GM18909 (cell line): ENCODE data around the gene NBAS.
"Not testable (repeated sequence)": the region's sequence is repeated elsewhere in the genome, so short reads cannot be mapped to it uniquely, and the experiment has no call there.

Experiments used
- ATAC-seq: cut with Tn5 transposase; IDR thresholded peaks from one replicate; pipeline ENCODE4 v1.9.1; 2021; ENCODE audit warnings: mild to moderate bottlenecking; ENCODE audit not compliant: unreplicated experiment, poor library complexity

The NBAS gene

DNA sequence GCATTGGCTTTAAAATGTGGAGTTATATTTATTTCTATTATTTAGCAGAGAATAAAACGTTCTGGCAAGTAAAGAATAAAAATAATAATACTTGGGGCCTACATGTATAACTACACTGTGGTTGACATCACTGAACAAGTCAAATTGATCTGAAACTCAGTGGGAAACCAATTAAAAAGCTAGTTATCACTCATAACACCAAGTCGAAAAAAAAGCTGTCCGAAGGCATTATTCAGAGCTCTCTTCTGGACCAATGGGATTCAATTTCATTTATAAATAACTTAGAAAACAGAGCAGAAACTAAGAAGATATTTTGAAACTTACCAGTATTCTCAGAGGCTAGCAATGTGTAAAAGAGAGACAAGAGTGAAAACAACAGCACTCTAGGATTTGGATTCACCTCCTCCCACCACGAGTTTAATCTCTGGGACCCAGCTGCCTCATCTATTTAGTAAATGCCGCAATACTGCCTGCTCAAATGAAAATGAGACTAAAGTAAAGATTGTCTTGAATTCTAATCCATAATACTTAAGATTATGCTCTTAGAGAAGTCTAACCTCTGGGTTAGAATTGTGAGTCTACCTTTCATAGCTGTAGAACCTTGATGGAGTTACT lies 128.4 kb downstream of the NBAS start:
- no peak for ATAC-seq

DNA sequence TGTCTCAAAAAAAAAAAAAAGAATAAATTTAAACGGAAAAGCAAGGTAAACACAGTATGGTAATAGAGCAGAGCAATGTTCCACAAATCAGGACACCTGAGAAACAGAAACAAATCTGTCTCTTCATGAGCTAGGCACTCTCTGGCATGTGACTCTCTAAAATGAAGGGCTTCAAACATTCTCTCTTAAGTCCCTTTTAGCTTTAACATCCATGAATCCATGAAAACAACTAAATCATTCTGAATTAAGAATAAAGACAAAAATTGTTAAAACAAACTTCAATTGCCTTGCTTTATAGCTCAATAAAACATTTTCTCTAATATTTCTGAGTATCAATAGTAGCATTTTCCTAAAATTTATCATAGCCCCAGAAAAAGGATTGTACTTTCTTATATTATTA lies 132.1 kb downstream of the NBAS start:
- no peak for ATAC-seq

DNA sequence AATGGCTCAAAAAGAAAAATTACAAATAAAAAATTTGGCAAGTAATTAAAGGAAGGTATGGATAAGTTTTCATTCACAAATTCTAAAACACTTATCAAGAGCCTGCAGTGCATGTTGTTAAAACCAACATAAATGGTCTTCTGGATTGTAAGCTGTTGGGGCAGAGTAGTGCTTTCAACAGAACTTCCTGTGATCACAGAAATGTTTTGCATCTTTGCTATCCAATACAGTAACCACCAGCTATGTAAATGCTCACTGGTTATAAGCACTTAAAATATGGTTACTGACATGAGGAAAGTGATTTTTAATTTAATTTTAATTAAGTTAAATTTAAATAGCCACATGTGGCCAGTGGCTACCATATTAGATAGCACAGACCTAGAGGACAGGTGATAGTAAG lies 133.1 kb downstream of the NBAS start:
- no peak for ATAC-seq

DNA sequence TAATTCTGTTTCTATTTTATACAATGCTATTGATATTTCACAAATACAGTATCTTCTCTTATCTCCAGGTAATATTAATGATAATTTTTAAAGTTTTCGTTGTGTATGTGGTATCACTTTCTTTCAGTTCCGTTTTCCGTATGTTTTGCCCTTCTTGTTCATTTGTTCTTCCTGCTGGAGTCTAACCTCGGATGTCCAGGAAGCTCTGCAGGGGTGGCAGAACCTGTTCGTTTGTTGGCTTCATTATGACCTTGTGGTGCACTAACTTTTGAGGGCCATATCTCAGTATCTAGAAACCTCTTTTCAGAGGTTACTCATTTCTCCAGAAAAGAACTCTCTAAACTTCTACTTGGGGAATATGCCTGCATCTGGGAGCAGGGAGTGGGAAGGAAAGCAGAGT lies 134.5 kb downstream of the NBAS start:
- no peak for ATAC-seq

DNA sequence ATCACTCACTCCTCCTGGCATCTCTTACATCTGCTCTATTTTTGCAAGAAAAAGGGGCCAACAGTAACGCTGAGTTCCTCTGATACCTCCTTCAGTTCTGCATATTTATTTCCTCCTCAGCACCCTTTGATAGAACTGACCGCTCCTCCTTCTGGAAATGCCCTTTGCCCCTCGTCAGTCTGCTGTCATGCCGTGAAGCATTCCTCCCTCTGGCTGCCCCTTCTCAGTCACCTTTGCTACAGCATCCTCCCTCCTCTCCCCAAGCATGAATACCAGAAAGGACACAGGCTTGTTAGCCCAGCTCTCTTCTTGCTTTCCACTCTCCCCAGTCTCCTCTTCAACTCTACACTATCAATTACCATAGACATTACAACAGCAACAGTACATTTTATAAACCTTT lies 135.4 kb downstream of the NBAS start:
- ATAC-seq = no peak

DNA sequence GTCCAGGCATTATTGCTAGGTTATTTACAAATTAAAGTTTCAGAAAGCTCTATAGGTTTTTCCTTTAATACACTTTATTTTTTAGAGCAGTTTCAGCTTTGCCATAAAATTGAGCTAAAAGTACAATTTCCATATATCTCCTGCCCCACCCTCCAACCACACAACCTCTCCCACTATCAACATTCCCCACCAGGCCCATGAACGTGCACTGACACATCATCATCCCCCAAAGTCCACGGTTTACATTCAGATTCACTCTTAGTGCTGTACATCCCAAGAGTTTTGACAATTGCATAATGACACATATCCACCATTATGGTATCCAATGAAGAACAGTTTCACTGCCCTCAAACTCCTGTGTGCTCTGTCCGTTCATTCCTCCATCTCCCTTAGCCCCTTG lies 139.4 kb downstream of the NBAS start:
- ATAC-seq = no peak

DNA sequence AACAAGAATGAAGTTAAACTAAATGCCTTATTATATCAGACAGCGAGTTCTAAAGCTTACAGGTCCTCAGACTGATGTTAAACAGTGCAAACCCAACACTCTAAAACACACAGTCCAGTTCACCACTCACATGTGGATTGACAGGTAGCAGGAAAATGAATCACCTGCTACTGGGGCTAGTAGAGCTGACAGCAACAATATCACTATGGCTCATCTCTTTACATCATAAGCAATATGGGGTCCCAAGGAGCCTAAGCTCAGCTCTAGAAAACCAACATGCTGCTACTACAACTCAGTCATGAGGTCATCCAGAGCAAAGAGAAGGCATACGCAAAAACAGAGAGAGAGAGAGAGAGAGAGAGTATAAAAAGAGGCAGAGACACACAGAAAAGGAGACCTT lies 145.4 kb downstream of the NBAS start:
- ATAC-seq = no peak

DNA sequence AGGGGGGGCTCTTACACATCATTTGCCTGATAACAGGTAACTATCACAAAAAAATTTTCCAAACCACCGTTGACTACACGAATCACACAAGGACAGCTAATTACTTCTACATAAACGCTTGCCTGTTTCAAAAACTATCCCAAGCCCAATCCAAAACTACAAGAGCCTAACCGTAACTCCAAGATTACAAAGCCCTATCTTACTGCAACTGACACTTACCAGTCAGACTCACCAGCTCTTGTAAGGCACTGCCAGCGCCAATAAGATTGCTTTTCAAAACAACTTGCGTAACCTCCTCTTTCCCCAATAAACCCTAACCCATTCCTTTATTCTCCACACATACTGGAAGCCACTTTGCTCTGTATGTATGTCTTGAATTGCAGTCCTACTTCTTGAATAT lies 148.4 kb downstream of the NBAS start:
- ATAC-seq = no peak

DNA sequence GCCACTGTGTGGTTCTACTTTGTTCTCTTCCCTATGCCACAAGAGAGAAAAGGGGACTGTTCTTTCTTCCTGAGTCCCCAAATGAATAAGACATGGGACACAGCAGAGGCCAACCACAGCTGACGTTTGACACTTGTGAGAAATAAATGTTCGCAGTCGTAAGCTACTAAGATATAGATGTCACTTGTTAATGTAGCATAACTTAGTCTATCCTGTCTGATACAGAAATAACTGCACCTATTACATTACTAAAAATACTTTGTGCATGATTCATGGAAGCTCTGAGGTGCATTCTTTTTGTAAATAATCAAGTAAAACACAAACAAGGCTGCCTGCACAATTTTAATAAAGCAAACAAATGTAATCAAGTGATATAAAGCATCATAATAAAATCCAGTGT lies 148.8 kb downstream of the NBAS start:
- ATAC-seq = no peak

DNA sequence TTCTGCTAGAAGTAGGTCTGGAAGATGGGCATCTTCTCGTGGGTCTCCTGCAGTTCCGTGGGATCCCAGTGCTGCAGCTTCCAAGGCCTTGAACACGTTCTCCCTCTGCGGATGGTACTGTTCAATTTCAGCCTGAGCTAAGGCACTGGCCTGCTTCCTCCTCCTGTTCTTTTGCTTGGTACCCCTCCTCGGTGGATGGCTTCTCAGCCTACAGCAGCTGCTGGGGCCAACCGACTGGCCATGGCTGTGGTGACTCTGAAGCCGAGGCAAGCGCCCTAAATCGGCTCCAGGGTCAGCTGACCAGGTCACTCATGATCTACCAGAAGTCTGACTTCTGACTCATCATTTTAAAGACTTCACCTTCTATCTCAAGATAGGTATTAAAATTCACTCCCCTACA lies 150.2 kb downstream of the NBAS start:
- ATAC-seq = no peak

DNA sequence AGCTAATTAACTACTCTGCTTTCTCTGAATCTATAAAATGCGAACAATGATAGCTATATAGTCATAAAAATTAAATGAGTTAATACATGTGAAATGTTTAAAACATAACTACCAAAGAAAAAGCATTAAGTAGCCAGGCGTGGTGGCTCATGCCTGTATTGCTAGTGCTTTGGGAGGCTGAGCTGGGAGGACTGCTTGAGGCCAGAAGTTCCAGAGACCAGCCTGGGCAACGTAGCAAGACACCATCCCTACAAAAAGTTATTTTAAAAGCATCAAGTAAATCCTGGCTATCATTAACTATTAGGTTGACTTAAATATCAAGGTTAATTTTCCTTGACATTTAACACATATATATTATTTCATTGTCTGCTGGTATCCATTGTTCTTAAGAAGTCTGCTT lies 152.4 kb downstream of the NBAS start:
- ATAC-seq = no peak

DNA sequence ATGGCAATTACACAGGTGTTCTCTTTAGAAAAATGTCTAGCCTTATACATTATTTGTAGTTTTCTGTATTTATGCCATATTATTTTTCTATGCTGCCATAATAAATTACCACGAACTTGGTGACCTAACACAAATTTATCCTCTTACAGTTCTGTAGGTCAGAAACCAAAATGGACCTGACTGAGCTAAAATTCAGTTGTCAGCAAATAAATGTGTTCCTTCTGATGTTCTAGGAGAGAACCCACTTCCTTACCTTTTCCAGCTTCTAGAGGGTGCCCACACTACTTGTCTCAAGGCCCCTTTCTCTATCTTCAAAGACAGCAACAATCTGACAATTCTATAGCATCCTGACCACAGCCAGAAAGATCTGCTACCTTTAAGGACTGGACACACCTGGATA lies 153.5 kb downstream of the NBAS start:
- no peak for ATAC-seq

DNA sequence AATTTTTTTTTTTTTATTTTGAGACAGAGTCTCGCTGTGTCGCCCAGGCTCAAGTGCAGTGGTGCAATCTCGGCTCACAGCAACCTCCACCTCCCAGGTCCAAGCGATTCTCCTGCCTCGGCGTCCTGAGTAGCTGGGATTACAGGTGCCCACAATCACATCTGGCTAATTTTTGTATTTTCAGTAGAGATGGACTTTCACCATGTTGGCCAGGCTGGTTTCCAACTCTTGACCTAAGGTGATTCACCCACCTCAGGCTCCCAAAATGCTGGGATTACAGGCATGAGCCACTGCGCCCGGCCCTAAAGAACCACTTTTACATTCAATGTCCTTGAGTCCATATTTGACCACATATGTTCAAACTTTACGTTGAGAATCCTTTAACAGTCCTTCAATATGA lies 156.6 kb downstream of the NBAS start:
- not testable (repeated sequence) for ATAC-seq

DNA sequence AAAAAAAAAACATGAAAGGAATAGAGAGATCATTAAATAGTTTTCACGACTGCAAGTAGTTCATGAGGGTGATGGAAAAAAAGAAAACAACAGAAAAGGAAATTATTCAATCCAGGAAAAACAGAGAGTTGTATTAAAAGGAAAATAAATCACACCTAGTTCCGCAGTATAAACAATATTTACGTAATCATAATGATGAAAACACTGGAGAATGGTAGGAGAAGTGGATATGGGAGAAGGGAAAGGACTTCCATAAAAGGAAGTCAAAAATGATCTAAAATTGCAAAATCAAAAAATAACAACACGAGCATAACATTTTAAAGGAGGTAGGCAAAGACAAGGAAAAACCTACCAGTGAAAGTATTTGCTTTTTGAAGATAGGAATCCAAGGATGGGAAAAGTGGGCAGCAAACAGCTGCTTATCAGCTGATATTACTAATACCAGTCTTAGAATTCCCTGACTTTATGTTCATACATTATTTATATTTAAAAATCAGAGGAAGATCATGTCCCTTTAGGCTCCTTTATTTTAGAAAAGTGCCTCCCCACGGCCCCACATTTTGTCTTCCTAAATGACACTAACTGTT lies 160.8 kb downstream of the NBAS start:
- no peak for ATAC-seq

DNA sequence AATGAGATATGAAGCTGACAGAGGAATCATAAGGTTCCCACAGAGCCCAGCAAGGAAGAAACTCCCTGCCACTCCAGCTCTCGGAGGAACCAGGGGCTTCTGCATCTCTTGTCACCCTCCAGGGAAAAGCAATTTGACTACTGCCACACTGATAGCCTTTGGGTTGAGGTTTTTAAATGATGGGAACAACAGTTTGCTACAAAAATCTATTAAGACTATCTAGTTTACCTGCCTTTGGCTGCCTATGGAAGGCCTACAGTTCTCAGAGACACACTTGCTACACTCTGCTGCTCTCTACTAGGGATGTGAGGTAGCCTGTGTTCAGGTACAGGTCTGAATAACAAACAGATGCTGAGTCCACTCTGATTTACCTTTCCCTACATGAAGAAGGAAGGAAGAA lies 161.9 kb downstream of the NBAS start:
- no peak for ATAC-seq

DNA sequence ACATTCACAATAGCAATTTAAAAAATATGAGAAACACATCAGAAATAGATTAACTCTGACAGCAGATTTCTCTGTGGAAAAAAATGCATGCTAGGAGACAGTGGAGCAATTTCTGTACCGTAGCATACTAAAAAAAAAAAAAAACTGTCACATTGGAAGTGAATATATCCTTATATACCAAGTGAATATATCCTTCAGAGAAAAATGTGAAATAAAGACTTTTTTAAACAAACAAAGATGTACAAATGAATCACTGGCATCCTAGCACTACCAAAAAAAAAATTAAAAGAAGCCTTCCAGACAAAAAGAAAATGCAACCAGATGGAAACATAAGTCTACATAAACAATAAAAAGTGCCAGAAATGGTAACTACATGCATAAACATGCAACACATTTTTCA lies 169.4 kb downstream of the NBAS start:
- no peak for ATAC-seq

DNA sequence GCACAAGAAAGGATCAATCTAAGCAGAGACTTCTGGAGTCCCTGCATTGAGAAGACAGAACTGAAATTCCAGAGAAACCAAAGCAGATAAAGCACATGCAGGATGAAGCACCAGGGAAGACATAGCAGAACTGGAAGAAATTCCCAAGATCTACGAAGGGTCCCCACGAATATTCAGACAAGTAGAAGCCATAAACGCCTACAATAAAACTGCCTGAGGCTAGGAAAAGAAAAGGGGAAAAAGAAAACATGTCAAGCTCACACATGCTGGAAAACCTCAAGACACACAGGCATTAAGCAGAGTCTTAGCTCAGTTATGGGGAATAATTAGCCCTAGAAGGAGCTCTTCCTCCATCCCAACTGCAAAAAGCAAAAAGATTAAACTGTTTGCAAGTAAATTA lies 171.2 kb downstream of the NBAS start:
- ATAC-seq = no peak

DNA sequence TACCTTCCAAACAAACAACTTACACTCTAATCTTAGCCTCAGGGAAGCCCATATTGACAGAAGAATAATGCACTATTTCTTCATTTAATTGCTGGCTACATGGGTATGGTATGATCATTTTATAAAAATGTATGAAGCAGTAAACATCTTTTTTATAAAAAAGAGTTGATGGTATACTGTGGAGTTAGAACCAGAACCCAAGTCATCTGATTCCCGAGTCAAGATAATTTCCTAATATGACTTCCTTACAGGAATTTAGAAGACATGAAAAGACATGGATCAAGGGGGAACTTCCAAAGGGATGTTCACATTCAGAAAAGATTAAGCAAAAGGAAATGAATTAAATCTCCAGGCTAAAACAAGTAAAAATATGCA lies 171.8 kb downstream of the NBAS start:
- ATAC-seq = no peak

DNA sequence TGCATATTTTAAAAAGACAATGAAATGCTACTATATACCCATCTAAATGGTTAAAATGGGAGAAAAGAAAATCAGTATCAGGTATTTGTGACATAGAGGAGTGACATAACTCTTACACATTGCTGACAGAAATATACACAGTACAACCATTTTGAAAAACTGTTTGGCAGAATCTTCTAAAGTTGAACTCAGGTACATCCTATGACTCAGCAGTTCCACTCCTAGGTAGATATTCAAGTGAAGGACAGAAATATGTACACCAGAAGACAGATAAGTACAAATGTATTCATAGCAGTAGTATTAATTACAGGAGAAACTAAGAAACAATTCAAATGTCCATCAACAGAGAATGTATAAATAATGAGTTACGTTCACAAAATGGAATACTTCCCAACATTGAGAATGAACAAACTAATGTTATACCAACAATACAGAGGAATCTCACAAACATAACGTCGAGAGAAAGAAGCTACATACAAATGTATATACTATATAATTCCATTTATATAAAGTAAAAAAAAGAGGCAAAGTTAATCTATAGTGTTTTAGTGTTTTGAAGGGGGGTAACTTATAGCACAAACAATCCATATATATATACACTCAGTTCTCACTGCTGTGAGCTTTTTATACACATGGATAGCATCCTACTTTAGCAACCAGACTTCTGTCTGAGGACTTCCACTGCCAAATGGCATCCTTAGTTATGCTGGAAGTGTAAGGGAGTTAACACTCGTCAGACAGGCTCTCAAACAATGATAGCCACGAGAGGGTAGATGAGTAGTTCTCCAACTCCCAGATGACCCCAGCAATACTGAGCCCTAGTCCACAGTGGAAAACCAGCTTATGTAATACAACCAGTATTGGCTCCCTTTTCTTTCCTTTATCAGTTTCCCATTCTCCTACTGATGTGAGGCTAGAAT lies 172.5 kb downstream of the NBAS start:
- no peak for ATAC-seq

DNA sequence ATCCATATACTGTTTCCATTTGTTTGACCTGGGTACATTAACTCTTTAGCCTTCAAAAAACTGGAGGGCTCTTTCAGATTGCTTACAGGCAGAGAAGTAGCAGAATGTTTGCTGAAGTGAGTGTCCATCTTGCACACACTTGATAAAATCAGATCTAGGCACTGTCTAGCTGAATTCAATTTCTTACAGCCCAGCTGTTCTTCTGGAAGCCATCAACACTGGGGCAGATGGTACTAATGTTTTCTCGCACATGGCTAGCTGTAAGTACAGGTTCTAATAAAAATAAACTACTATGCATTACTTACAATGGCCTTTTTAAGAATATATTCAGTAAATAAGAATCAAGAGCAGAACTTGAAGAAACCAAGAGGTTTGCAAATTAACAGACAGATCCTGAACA lies 175.9 kb downstream of the NBAS start:
- no peak for ATAC-seq

DNA sequence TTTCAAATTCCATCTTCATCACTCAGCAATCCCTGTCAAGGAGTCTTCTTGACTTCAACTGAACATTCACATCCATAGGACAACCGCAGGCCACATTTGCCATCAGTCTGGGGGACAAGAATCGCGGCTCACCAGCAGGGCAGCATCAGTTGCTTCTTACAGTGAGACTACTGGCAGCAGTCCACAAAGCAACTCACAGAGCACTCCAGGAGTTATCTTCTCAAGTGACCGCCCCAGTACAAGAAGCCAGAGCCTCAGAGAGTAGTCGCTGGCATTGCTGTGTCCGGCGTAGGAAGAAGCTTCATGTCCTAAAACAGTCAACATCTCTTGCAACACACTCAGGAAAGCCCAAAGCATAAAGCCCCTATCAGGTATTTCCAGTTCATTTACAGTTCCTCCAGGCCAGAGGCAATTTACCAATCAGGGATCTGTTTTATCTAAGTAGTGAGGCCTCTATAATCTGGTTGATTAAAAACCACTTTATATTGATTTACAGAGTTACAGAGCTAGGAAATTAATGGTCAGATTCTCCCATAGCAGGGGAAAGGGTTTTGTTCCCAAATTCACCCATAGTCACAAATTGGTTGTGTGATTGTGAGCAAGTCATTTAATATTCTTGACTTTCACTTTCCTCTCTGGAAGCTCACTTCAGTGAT lies 177.3 kb downstream of the NBAS start:
- ATAC-seq = no peak
